ENCODE data around the gene MICU1.
"Not testable (repeated sequence)": the region's sequence is repeated elsewhere in the genome, so short reads cannot be mapped to it uniquely, and the experiment has no call there.

MICU1 gene

GRCh38 chr10:72625608-72626443 is at the start of gene MICU1:
Gene MICU1, minus strand, starts transcription at chr10:72626079. Its CDS starts 59,286 bp downstream, at chr10:72566793.
- no peaks in the 10 kb centered on the region for H3K27me3 ChIP-seq (ENCODE audit: control insufficient read depth, low read length)
- no peaks in the 10 kb centered on the region for H3K9me2 ChIP-seq (replicated peaks; ENCODE audit: control insufficient read depth, low read length)
- no peaks in the 10 kb centered on the region for H3K9me3 ChIP-seq (ENCODE audit: control insufficient read depth, insufficient read depth, low read length)
- H3K4me3 ChIP-seq (ENCODE audit: low read length): peak within 1 kb of the TSS; percentile 80
- TF ChIP-seq EZH2phosphoT487 (IDR thresholded peaks at IDR 0.05; ENCODE audit: borderline replicate concordance, low read length) (no peak), CTCF (IDR thresholded peaks at IDR 0.05; ENCODE audit: low read depth, low read length, poor library complexity, severe bottlenecking) (no peak)
- peak within 1 kb of the TSS; percentile 76 for H3K4me2 ChIP-seq (ENCODE audit: low read length)
- peak within 1 kb of the TSS; percentile 41 for H3K27ac ChIP-seq (ENCODE audit: low read depth, low read length)
- peaks cover 27% of the 10 kb centered on the region for H3K79me2 ChIP-seq (ENCODE audit: control insufficient read depth, low read length)
- no peaks in the 10 kb centered on the region for H3K36me3 ChIP-seq (ENCODE audit: control insufficient read depth, low read length)
- no peaks in the 10 kb centered on the region for H3F3A ChIP-seq (ENCODE audit: control insufficient read depth, insufficient read depth)
- peaks cover 15% of the 10 kb centered on the region for H3K4me1 ChIP-seq (ENCODE audit: control insufficient read depth, low read length)
- no peaks in the 10 kb centered on the region for H4K20me1 ChIP-seq (ENCODE audit: control insufficient read depth, insufficient read depth, low read depth, low read length)

- H3K9me3 ChIP-seq (ENCODE audit: control insufficient read depth, insufficient read depth, low read length); H3K4me2 ChIP-seq (ENCODE audit: low read length); H3K79me2 ChIP-seq (ENCODE audit: control insufficient read depth, low read length); H3F3A ChIP-seq (ENCODE audit: control insufficient read depth, insufficient read depth); H3K36me3 ChIP-seq (ENCODE audit: control insufficient read depth, low read length); H3K9me2 ChIP-seq (replicated peaks; ENCODE audit: control insufficient read depth, low read length); H3K4me1 ChIP-seq (ENCODE audit: control insufficient read depth, low read length); H4K20me1 ChIP-seq (ENCODE audit: control insufficient read depth, insufficient read depth, low read depth, low read length); H3K27ac ChIP-seq (ENCODE audit: low read depth, low read length); H3K4me3 ChIP-seq (ENCODE audit: low read length): not testable (repeated sequence)
- peaks cover 12% of the 10 kb centered on the region for H3K27me3 ChIP-seq (ENCODE audit: control insufficient read depth, low read length)
These were observed 48.3 kb upstream of the MICU1 start for GRCh38 chr10:72674174-72674573.

GRCh38 chr10:72673280-72673679 is 47.4 kb upstream of the MICU1 start:
- Histone ChIP-seq H3K27me3 (ENCODE audit: control insufficient read depth, low read length) (peaks cover 12% of the 10 kb centered on the region), H3K9me3 (ENCODE audit: control insufficient read depth, insufficient read depth, low read length) (no peaks in the 10 kb centered on the region), H3K4me3 (ENCODE audit: low read length) (no peak overlapping the region), H3K27ac (ENCODE audit: low read depth, low read length) (no peak overlapping the region), H3K79me2 (ENCODE audit: control insufficient read depth, low read length) (no peaks in the 10 kb centered on the region), H4K20me1 (ENCODE audit: control insufficient read depth, insufficient read depth, low read depth, low read length) (no peaks in the 10 kb centered on the region), H3K36me3 (ENCODE audit: control insufficient read depth, low read length) (no peaks in the 10 kb centered on the region), H3K4me1 (ENCODE audit: control insufficient read depth, low read length) (no peaks in the 10 kb centered on the region), H3F3A (ENCODE audit: control insufficient read depth, insufficient read depth) (no peaks in the 10 kb centered on the region), H3K4me2 (ENCODE audit: low read length) (no peak overlapping the region), H3K9me2 (replicated peaks; ENCODE audit: control insufficient read depth, low read length) (no peaks in the 10 kb centered on the region)
- no peak for TF ChIP-seq EZH2phosphoT487 (IDR thresholded peaks at IDR 0.05; ENCODE audit: borderline replicate concordance, low read length)
- no peak for TF ChIP-seq CTCF (IDR thresholded peaks at IDR 0.05; ENCODE audit: low read depth, low read length, poor library complexity, severe bottlenecking)

- Histone ChIP-seq H3K36me3 (ENCODE audit: control insufficient read depth, low read length) (no peaks in the 10 kb centered on the region), H3K4me2 (ENCODE audit: low read length) (no peak overlapping the region), H3K9me2 (replicated peaks; ENCODE audit: control insufficient read depth, low read length) (no peaks in the 10 kb centered on the region), H3K4me3 (ENCODE audit: low read length) (no peak overlapping the region), H3K4me1 (ENCODE audit: control insufficient read depth, low read length) (no peaks in the 10 kb centered on the region), H3K27me3 (ENCODE audit: control insufficient read depth, low read length) (peaks cover 10% of the 10 kb centered on the region), H3K9me3 (ENCODE audit: control insufficient read depth, insufficient read depth, low read length) (no peaks in the 10 kb centered on the region), H3F3A (ENCODE audit: control insufficient read depth, insufficient read depth) (no peaks in the 10 kb centered on the region), H3K27ac (ENCODE audit: low read depth, low read length) (no peak overlapping the region), H3K79me2 (ENCODE audit: control insufficient read depth, low read length) (no peaks in the 10 kb centered on the region), H4K20me1 (ENCODE audit: control insufficient read depth, insufficient read depth, low read depth, low read length) (no peaks in the 10 kb centered on the region)
- no peak for TF ChIP-seq EZH2phosphoT487 (IDR thresholded peaks at IDR 0.05; ENCODE audit: borderline replicate concordance, low read length)
These were observed 41.5 kb upstream of the MICU1 start for GRCh38 chr10:72667207-72667864.
